Stimulated activated CD8-positive, alpha-beta memory T cell treated with anti-CD3 and anti-CD28 coated beads, Interleukin-7, amount 100 ng/mL, for 48 hours (primary cell): Measurements from ENCODE around the gene PFKFB3.

Experiments
- DNase-seq, 2 donors: peaks; one replicate each; pipeline ENCODE4 v3.0.0-alpha.2; 2020; ENCODE audit warnings: low read depth in 1 of 2; ENCODE audit errors: extremely low read depth in 1 of 2

Gene PFKFB3

GRCh38 chr10:6219494-6219836 lies 16.7 kb downstream of the PFKFB3 start:
- no peak for DNase-seq

- no peak for DNase-seq
These were observed 17.9 kb downstream of the PFKFB3 start for GRCh38 chr10:6220418-6221191.

DNA sequence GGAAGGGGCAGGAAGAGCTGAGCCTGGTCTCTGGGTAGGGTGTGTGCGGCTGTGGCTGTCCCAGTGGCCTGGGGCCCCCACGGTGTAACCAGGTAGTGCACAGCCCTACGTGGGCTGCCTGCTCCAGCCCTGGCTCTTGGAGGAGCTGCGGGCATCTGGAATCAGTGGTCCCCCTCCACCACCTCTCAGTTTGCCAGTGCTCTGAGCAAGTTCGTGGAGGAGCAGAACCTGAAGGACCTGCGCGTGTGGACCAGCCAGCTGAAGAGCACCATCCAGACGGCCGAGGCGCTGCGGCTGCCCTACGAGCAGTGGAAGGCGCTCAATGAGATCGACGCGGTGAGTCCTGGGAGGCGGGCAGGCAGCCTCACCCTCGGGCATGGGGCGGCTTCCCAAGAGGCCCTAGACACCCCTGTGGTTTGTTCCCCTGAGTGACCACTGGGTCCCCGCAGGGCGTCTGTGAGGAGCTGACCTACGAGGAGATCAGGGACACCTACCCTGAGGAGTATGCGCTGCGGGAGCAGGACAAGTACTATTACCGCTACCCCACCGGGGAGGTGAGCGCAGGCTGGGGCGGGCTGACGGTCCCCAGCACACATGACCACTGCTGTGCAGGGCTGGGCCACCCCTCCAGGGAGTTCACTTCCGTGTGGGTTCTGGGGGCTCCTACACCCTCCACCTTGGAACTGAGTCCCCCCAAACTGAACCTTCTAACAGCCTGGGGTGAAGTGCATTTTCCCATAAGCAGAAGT lies 18.6 kb downstream of the PFKFB3 start:
- DNase-seq = no peak

DNA sequence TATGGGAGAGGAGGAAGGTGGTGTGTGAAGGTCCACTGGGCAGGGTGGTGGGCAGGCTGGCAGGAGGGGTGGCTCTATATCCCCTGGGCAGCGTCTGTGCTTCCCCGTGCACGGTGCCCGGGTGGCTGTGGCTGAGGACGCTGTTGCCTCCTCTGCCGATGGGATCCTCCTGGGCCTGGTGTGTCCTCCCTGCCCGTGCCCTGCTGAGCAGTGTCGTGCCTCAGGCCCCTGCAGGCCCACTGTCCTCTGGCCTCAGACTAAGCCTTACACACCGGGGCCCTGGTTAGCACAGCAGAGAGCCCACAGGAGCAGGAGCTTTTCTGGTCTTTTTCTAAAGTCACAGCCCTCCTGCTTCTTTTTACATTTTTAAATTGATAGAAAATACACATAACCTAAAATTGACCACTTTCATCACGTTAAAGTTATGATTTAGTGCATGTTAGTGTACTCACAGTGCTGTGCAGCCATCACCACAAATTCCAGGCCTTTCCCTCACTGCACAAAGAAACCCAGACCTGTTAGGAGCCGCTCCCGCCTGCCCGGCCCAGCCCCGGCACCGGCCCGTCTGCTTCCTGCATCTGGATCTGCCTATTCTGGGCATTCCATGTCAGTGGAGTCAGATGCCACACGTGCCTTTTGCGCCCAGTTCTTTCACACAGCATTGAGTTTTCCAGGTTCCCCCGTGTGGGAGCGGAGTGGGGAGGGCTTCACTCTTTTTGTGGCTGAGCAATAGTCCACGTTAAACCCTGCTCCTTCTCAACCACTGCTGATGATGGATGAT lies 19.4 kb downstream of the PFKFB3 start:
- DNase-seq = no peak

GRCh38 chr10:6222755-6223154 lies 20.0 kb downstream of the PFKFB3 start:
- DNase-seq = no peak

- no peak for DNase-seq
These were observed 21.2 kb downstream of the PFKFB3 start for GRCh38 chr10:6223981-6224380.

GRCh38 chr10:6224781-6225180 lies 22.0 kb downstream of the PFKFB3 start:
- DNase-seq = no peak

DNA sequence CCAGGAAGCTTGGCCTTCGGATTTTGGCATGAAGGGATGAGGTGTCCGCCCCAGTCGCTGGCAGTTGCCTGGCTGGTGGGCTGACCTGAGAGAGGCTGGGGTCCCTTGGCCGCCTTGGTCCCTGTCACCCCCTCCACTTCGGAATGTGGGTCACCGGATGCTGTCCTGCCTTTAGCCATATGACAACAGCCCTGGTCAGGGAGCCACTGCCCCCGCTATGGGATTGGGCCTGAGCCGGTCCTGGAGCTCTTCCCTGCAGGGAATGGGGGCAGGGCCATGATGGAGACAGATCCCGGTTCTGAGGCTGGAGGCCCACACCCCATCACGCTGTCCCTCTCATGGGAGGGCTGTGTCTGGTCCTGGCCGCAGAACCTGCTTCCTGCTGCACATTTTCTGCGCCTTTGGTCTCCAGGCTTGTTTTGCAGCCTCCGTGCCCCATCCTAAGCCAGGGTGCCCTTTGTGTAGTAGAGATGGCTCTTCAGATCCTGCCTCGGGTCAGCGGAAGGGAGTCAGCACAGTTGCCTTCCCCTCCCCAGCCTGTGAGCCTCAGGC lies 22.6 kb downstream of the PFKFB3 start:
- DNase-seq = no peak

DNA sequence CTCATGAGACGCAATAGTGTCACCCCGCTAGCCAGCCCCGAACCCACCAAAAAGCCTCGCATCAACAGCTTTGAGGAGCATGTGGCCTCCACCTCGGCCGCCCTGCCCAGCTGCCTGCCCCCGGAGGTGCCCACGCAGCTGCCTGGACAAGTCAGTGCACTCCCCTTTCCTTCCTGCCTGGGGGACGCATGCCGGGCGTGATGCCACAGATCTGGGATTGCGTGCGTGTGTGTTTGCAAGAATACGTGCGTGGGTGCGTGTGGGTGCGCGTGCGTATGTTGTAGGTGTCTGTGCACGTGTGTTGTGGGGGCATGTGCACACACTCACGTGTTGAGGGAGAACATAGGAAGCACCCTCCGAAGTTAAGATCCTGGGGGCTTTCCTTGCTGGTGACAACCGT lies 23.5 kb downstream of the PFKFB3 start:
- no peak for DNase-seq

- no peak for DNase-seq
These were observed 24.6 kb downstream of the PFKFB3 start for GRCh38 chr10:6227346-6227745.

DNA sequence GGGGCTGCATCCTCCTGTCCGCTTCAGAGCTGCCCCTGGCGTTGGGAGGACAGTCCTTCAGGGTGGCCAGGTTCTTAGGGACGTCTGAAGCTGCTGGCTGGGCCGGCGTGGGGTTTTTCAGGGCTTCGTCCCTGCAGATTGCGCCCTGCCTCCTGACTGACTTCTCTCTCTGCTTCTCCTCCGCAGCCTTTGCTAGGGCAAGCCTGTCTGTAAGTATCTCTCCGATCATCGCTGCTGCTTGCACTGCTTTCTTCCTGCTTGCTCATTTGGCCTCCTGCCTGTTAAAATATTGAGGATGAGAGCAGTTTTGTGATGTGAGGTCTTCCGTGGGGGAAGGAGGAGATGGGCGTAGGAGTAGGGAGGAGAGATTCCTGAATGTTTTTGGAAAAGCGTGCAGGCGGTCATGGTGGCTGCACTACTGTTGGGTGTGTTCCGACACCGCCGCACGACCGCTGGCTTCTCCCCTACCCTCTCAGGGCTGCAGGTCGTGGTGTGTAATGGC lies 25.3 kb downstream of the PFKFB3 start:
- no peak for DNase-seq

- DNase-seq = no peak
These were observed 25.9 kb downstream of the PFKFB3 start for GRCh38 chr10:6228647-6229046.

DNA sequence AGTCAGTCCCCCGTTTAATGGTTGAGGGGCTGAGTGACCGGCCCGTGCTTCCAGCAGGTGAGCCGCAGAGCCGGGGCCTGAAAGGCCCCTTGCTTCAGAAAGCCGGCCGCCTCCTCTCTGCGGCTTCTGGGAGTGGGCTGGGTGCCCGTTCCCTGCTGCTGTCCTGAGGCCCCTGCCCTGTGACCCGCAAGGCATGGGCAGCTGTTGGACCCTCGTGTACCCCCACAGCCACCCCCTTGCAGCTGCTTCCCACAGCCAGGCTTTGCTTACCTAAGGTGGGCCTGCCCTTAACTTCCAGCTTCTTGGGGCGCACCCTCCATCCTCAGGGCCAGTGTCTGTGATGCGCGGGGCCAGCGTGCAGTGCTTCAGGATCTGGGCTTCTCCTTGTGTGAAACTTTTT lies 26.6 kb downstream of the PFKFB3 start:
- no peak for DNase-seq

GRCh38 chr10:6229746-6230145 lies 27.0 kb downstream of the PFKFB3 start:
- DNase-seq = no peak

- DNase-seq = no peak
These were observed 27.6 kb downstream of the PFKFB3 start for GRCh38 chr10:6230315-6230714.

DNA sequence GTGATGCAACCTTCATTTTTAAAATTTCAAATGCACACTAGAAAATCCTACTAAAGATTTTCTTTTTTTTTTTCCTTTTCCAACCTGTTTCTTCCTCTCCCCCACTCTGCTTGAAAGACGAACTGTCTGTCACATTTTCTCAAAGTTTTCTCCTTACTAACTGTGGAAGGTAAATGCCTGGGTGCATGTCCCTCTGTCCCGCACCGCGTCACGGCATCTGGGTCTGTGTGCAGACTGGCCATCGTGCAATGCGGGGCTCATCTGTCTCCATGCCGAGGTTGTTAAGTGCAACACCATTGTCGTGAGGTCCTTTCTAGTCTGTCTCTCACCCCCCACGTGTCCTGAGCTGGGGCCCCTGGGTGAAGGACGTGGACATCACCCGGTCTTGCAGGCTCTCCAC lies 28.4 kb downstream of the PFKFB3 start:
- DNase-seq = no peak

DNA sequence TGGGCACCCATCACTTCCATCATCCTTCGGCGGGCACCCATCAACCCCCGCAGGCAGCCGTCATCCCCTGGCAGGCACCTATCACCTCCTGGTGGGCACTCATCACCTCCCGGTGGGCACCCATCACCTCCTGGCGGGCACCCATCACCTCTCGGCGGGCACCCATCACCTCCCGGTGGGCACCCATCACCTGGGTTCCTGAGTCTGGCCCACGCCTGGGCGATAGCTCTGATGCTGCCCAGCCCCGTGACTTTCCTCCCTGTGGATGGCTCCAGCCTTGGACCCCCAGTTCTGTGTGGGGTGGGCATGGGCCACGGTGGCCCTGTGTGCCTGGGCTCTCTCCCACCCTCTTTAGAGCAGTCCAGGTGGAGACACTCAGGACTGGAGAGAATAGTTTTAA lies 29.0 kb downstream of the PFKFB3 start:
- DNase-seq = no peak

DNA sequence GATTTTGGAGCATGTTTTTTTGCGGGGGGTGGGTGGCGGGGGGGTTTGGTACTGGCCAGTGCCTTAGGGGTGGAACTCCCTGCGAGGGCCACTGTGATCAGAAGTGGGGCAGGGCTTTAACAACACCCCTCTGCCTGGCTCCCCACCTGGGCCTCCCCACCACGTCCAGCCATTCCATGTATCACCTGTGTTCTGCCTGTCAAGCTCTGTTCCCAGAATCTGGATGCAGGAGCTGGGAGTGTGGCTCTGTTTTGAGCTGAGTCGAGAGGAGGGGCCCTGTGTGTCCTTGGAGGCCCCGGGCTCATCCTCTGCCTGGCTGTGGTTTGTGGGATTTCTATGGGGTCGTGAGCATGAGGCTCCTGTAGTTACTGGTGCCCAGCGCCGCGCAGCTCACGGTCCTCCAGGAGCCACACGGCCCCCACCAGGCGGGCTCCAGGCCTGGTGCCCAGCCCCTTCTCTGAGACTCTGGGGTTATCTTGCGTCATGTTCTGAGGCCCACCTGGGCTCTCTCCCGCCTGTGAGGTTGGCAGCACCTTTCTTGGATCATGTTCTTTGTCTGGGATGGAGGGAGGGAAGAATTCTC lies 29.6 kb downstream of the PFKFB3 start:
- DNase-seq = no peak

- DNase-seq = no peak
These were observed 30.4 kb downstream of the PFKFB3 start for GRCh38 chr10:6232846-6233724.

GRCh38 chr10:6233725-6234277 lies 31.1 kb downstream of the PFKFB3 start:
- no peak for DNase-seq
